GM18520 (cell line): ENCODE measurements around the gene ZC3H8.

ENCODE experiments used
- ATAC-seq: cut with Tn5 transposase; IDR thresholded peaks from one replicate; pipeline ENCODE4 v1.9.1; 2021; ENCODE audit not compliant: unreplicated experiment

ZC3H8 gene

GRCh38 chr2:112195950-112196349 is 58.9 kb downstream of the ZC3H8 start:
- ATAC-seq, result no peak

GRCh38 chr2:112195167-112195766 is 59.6 kb downstream of the ZC3H8 start:
- ATAC-seq, result no peak

GRCh38 chr2:112194482-112194881 is 60.4 kb downstream of the ZC3H8 start:
- no peak for ATAC-seq

GRCh38 chr2:112194028-112194427 is 60.8 kb downstream of the ZC3H8 start:
- ATAC-seq, result no peak

GRCh38 chr2:112189001-112189556 is 65.8 kb downstream of the ZC3H8 start:
- ATAC-seq, result no peak

GRCh38 chr2:112187805-112188596 is 66.8 kb downstream of the ZC3H8 start:
- ATAC-seq, result no peak

- ATAC-seq, result no peak
Measured at GRCh38 chr2:112187046-112187715, 67.7 kb downstream of the ZC3H8 start.

GRCh38 chr2:112185131-112185530 is 69.7 kb downstream of the ZC3H8 start:
- no peak for ATAC-seq

- no peak for ATAC-seq
Measured at GRCh38 chr2:112184121-112184520, 70.7 kb downstream of the ZC3H8 start.

- ATAC-seq, result no peak
Measured at GRCh38 chr2:112183327-112184025, 71.4 kb downstream of the ZC3H8 start.

GRCh38 chr2:112182581-112183034 is 72.2 kb downstream of the ZC3H8 start:
- no peak for ATAC-seq

- no peak for ATAC-seq
Measured at GRCh38 chr2:112181571-112182290, 73.1 kb downstream of the ZC3H8 start.

GRCh38 chr2:112175958-112176573 is 78.8 kb downstream of the ZC3H8 start:
- ATAC-seq, result no peak

GRCh38 chr2:112175333-112175732 is 79.5 kb downstream of the ZC3H8 start:
- ATAC-seq, result no peak

GRCh38 chr2:112174383-112174782 is 80.5 kb downstream of the ZC3H8 start:
- no peak for ATAC-seq

- no peak for ATAC-seq
Measured at GRCh38 chr2:112173646-112174319, 81.1 kb downstream of the ZC3H8 start.

- no peak for ATAC-seq
Measured at GRCh38 chr2:112170495-112170894, 84.3 kb downstream of the ZC3H8 start.

- no peak for ATAC-seq
Measured at GRCh38 chr2:112168422-112169124, 86.3 kb downstream of the ZC3H8 start.
